Ovary (tissue), 9 donors: ENCODE data around the gene PRSS27. TPM values are rescaled to one million over a fixed set of nuclear protein-coding genes. Genes with fewer than 3 reads are reported as not detected.

Experiments used
- DNase-seq, 5 donors: peaks; one replicate each; pipeline ENCODE4 v3.0.0-alpha.2; 2019 to 2020
- H3K27ac ChIP-seq, 2 donors: fragments of 200-600 bp; one replicate each; pipeline versions ENCODE4 v1.5.1 to v1.8.0; 2019 to 2022
- H3K27me3 ChIP-seq: fragments of 200-600 bp; one replicate; pipeline ENCODE4 v1.8.0; 2022
- H3K36me3 ChIP-seq: fragments of 200-600 bp; sonication (generic); one replicate; pipeline ENCODE4 v1.5.1; 2019
- H3K4me1 ChIP-seq: one replicate; pipeline ENCODE4 v1.8.1; 2013; ENCODE audit warnings: mild to moderate bottlenecking, moderate library complexity; ENCODE audit not compliant: insufficient read depth
- H3K4me3 ChIP-seq: fragments of 200-600 bp; sonication (generic); one replicate; pipeline ENCODE4 v1.5.1; 2017
- H3K9me3 ChIP-seq, 2 donors: fragments of 200-600 bp in 1 of 2; sonication (generic) in 1 of 2; one replicate each; pipeline versions ENCODE4 v1.5.1 to v1.8.1; 2013 to 2019; ENCODE audit warnings: mild to moderate bottlenecking in 1 of 2, moderate library complexity in 1 of 2
- CTCF ChIP-seq, 3 donors: fragments of 450-650 bp in 2 of 3; fragments of 200-600 bp in 1 of 3; IDR thresholded peaks; one replicate each; pipeline versions ENCODE4 v1.5.1 to v1.8.0; 2016 to 2022; ENCODE audit warnings: antibody characterized with exemption in 3 of 3, mild to moderate bottlenecking in 1 of 3
- EP300 ChIP-seq: sonication (generic); formaldehyde crosslinking; IDR thresholded peaks from one replicate; pipeline ENCODE4 v1.6.1; 2017; ENCODE audit warnings: antibody characterized with exemption
- POLR2A ChIP-seq: fragments of 450-650 bp; IDR thresholded peaks from one replicate; pipeline ENCODE4 v1.6.1; 2017; ENCODE audit warnings: antibody characterized with exemption, mild to moderate bottlenecking, moderate library complexity
- WGBS, 3 donors: extraction: QIAGEN DNeasy Blood & Tissue Kit in 1 of 3; methylation state at CpG; one replicate each; pipeline versions ENCODE4 v1.1.5 to v1.1.7; 2013 to 2017; 5-methylcytosine and 5-hydroxymethylcytosine counted together
- intact Hi-C, 4 donors: fragments of 100-400 bp; cut with DNase I; formaldehyde crosslinking; loops; one replicate each; pipeline versions ENCODE4 v1.11.0 to v1.15.1; 2022 to 2023
- polyA plus RNA-seq, 2 donors: library from polyadenylated mRNA; stranded (reverse); fragments of 200-250 nt in 1 of 2; fragments of 350-450 nt in 1 of 2; fragmentation: Illumina TruSeq in 1 of 2; extraction: RNeasy Lipid Tissue Mini Kit (QIAGEN cat#74804) in 1 of 2; gene quantifications; one replicate each; pipeline ENCODE4 v1.2.3, GENCODE V29; 2013 to 2014
- total RNA-seq, 7 donors: library from RNA; depleted of rRNA in 2 of 7; stranded (reverse); fragments of >200 nt in 2 of 7; fragmentation: NEBNext Ultra II Directional in 3 of 7; extraction: Animal tissue kit (Norgen Biotek cat#: 25700) in 3 of 7; gene quantifications; one replicate each; pipeline versions ENCODE4 v1.1.0 to v1.2.4, GENCODE V29; 2016 to 2023
- donor health status: DM: no; HTN: no; CAD: no; lungs with moderate emphysema.
- donor health status: DM: no; HTN: no; CAD: no.
- donor health status: Bipolar disorder and iron deficiency.
- donor health status: DM: yes; HTN: yes; CAD: no.
- donor health status: DM: no; HTN: no; CAD: no.
- donor health status: DM: yes; HTN: yes; CAD: no.

Gene PRSS27
- total and polyA plus RNA-seq, 9 donors: 0.46 to 1.3 (median 1.1) TPM; not detected in 1

- peak overlapping the region; percentile 54 for H3K4me3 ChIP-seq
- no peaks in the 10 kb centered on the region for H3K36me3 ChIP-seq
- H3K9me3 ChIP-seq: no peaks in the 10 kb centered on the region
- no peaks in the 10 kb centered on the region for H3K4me1 ChIP-seq
- intact Hi-C loops: no loop called here
- WGBS, 3 donors: 2 to 3% (median 3%) methylated on average over 44 to 99 of the region's 99 CpGs
- H3K27ac ChIP-seq: no peak overlapping the region
- DNase-seq: peak; percentile 74 to 89 (median 80)
- H3K27me3 ChIP-seq: no peaks in the 10 kb centered on the region
- TF ChIP-seq POLR2A (no peak), CTCF (IDR thresholded peaks at IDR 0.05) (peak; percentile 11 to 37 (median 36))
Measured at GRCh38 chr16:2720719-2721633, 952 bp upstream of the PRSS27 start.

- Histone ChIP-seq H3K4me1 (peaks cover 1% of the 10 kb centered on the region), H3K27me3 (no peaks in the 10 kb centered on the region), H3K27ac (no peak overlapping the region), H3K4me3 (no peak overlapping the region), H3K9me3 (no peaks in the 10 kb centered on the region), H3K36me3 (no peaks in the 10 kb centered on the region)
- no peak for TF ChIP-seq POLR2A
- no peak for TF ChIP-seq CTCF (IDR thresholded peaks at IDR 0.05)
- TF ChIP-seq EP300: no peak
- peak in 1 of 5 donors; percentile 37 for DNase-seq
- intact Hi-C loops: loop anchor here in 1 of 4 donors (10.0 kb wide), 1 partner anchor 65 kb away; no protein-coding TSS in a partner anchor
- 72 to 83% (median 75%) methylated on average over 12 to 16 of the region's 16 CpGs for WGBS, 3 donors
Measured at GRCh38 chr16:2719328-2720063, 528 bp downstream of the PRSS27 start.

GRCh38 chr16:2717383-2718263, 2.4 kb downstream of the PRSS27 start:
- H3K4me3 ChIP-seq: no peak overlapping the region
- no peaks in the 10 kb centered on the region for H3K36me3 ChIP-seq
- no peaks in the 10 kb centered on the region for H3K9me3 ChIP-seq
- H3K27ac ChIP-seq: no peak overlapping the region
- no peaks in the 10 kb centered on the region for H3K27me3 ChIP-seq
- DNase-seq: no peak
- TF ChIP-seq POLR2A (no peak), EP300 (no peak), CTCF (IDR thresholded peaks at IDR 0.05) (no peak)
- H3K4me1 ChIP-seq: peaks cover 1% of the 10 kb centered on the region
- WGBS, 3 donors: 75 to 82% (median 76%) methylated on average over 21 of the region's 21 CpGs
- intact Hi-C loops: loop anchor here in 1 of 4 donors (10.0 kb wide), 1 partner anchor 63 kb away; no protein-coding TSS in a partner anchor

GRCh38 chr16:2716948-2717347, 3.1 kb downstream of the PRSS27 start:
- Histone ChIP-seq H3K4me1 (peaks cover 1% of the 10 kb centered on the region), H3K36me3 (no peaks in the 10 kb centered on the region), H3K4me3 (no peak overlapping the region), H3K9me3 (no peaks in the 10 kb centered on the region), H3K27me3 (no peaks in the 10 kb centered on the region), H3K27ac (no peak overlapping the region)
- DNase-seq: no peak
- intact Hi-C loops: loop anchor here in 1 of 4 donors (10.0 kb wide), 1 partner anchor 62 kb away; no protein-coding TSS in a partner anchor
- 74 to 86% (median 74%) methylated on average over 10 of the region's 10 CpGs for WGBS, 3 donors
- TF ChIP-seq POLR2A: no peak
- TF ChIP-seq EP300: no peak
- TF ChIP-seq CTCF (IDR thresholded peaks at IDR 0.05): no peak
